IMR-90 (cell line): ENCODE data around the gene GSS. TPM values are rescaled to one million over a fixed set of nuclear protein-coding genes. Genes with fewer than 3 reads are reported as not detected.

Source experiments
- ATAC-seq: fragments of 200-7000 bp; cut with Tn5 transposase; 2 replicates; pipeline ENCODE4 v1.9.1; 2020; ENCODE audit warnings: low read depth, mild to moderate bottlenecking, moderate library complexity
- BruUV-seq: library from RNA; stranded (reverse); fragments of 400-500 nt; replicated peaks from 2 replicates; lab custom pipeline; 2021; lab: Mats Ljungman, UMichigan
- CTCF ChIA-PET: fragments of 300-600 bp; formaldehyde crosslinking; extraction: SDS; loops from one replicate; lab custom pipeline; 2021; ENCODE audit warnings: antibody characterized with exemption; lab: Yijun Ruan, JAX
- POLR2A ChIA-PET: fragments of 300-600 bp; sonication (Branson Sonifier 250); formaldehyde crosslinking; loops from one replicate; lab custom pipeline; 2022; ENCODE audit warnings: antibody characterized with exemption; ENCODE audit not compliant: unreplicated experiment; lab: Charles Lee
- DNase-seq: peaks from one replicate; pipeline ENCODE4 v3.0.0; 2013
- H2AFZ ChIP-seq: replicated peaks from 2 replicates; pipeline ENCODE3; 2013; ENCODE audit warnings: low read length, mild to moderate bottlenecking; ENCODE audit not compliant: poor library complexity
- H2AK5ac ChIP-seq: 2 replicates; pipeline ENCODE4 v1.6.1; 2013; ENCODE audit warnings: low read depth, low read length, inconsistent platforms
- H2AK9ac ChIP-seq: replicated peaks from 2 replicates; pipeline ENCODE3; 2013; ENCODE audit warnings: mild to moderate bottlenecking, low read depth, low read length, moderate library complexity; ENCODE audit not compliant: poor library complexity
- H2BK120ac ChIP-seq: 2 replicates; pipeline ENCODE4 v1.6.1; 2013; ENCODE audit warnings: low read depth, low read length, inconsistent platforms
- H2BK15ac ChIP-seq: 3 replicates; pipeline ENCODE4 v1.6.1; 2013; ENCODE audit warnings: low read depth, low read length, inconsistent platforms
- H2BK20ac ChIP-seq: 2 replicates; pipeline ENCODE4 v1.6.1; 2013; ENCODE audit warnings: low read depth, mild to moderate bottlenecking, inconsistent platforms, low read length, moderate library complexity
- H2BK5ac ChIP-seq: 2 replicates; pipeline ENCODE4 v1.6.1; 2013; ENCODE audit warnings: mild to moderate bottlenecking, low read depth, low read length, inconsistent platforms; ENCODE audit not compliant: poor library complexity, severe bottlenecking
- H3K14ac ChIP-seq: replicated peaks from 2 replicates; pipeline ENCODE4 v1.6.1; 2013; ENCODE audit warnings: low read depth, low read length, inconsistent platforms
- H3K18ac ChIP-seq: 2 replicates; pipeline ENCODE4 v1.6.1; 2013; ENCODE audit warnings: low read depth, low read length, control low read depth
- H3K23ac ChIP-seq: 2 replicates; pipeline ENCODE4 v1.6.1; 2013; ENCODE audit warnings: low read depth, low read length, inconsistent platforms
- H3K27ac ChIP-seq: 2 replicates; pipeline ENCODE4 v1.5.1; 2013; ENCODE audit warnings: mild to moderate bottlenecking, control low read depth, low read length; ENCODE audit not compliant: insufficient read depth
- H3K27me3 ChIP-seq: 2 replicates; pipeline ENCODE4 v1.6.1; 2013; ENCODE audit warnings: low read length; ENCODE audit not compliant: control insufficient read depth, insufficient read depth
- H3K36me3 ChIP-seq: 2 replicates; pipeline ENCODE4 v1.6.1; 2013; ENCODE audit warnings: low read length, mixed read lengths; ENCODE audit not compliant: control insufficient read depth, insufficient read depth
- H3K4ac ChIP-seq: 2 replicates; pipeline ENCODE4 v1.6.1; 2013; ENCODE audit warnings: low read depth, low read length, inconsistent platforms
- H3K4me1 ChIP-seq: 2 replicates; pipeline ENCODE4 v1.6.1; 2013; ENCODE audit warnings: low read length, mixed read lengths; ENCODE audit not compliant: control insufficient read depth, insufficient read depth
- H3K4me2 ChIP-seq: 2 replicates; pipeline ENCODE4 v1.6.1; 2013; ENCODE audit warnings: low read depth, mild to moderate bottlenecking, control low read depth, low read length, moderate library complexity
- H3K4me3 ChIP-seq: 2 replicates; pipeline ENCODE4 v1.5.1; 2013; ENCODE audit warnings: low read depth, mild to moderate bottlenecking, control low read depth, low read length, moderate library complexity; ENCODE audit not compliant: insufficient read depth
- H3K56ac ChIP-seq: 2 replicates; pipeline ENCODE4 v1.6.1; 2013; ENCODE audit warnings: low read length, inconsistent platforms; ENCODE audit not compliant: insufficient read depth; ENCODE audit errors: extremely low read depth
- H3K79me1 ChIP-seq, 2 experiments: 2 replicates each; pipeline ENCODE4 v1.6.1; 2013; ENCODE audit warnings: low read length in 2 of 2, inconsistent platforms in 1 of 2, low read depth in 1 of 2
- H3K9ac ChIP-seq: 2 replicates; pipeline ENCODE4 v1.6.1; 2013; ENCODE audit warnings: low read depth, low read length, control low read depth
- H3K9me1 ChIP-seq: 2 replicates; pipeline ENCODE4 v1.6.1; 2013; ENCODE audit warnings: low read length, inconsistent platforms; ENCODE audit not compliant: insufficient read depth
- H3K9me3 ChIP-seq: 2 replicates; pipeline ENCODE4 v1.6.1; 2013; ENCODE audit warnings: low read length; ENCODE audit not compliant: control insufficient read depth, insufficient read depth
- H4K20me1 ChIP-seq: 2 replicates; pipeline ENCODE4 v1.6.1; 2013; ENCODE audit warnings: low read length, inconsistent platforms; ENCODE audit not compliant: insufficient read depth
- H4K5ac ChIP-seq: 2 replicates; pipeline ENCODE4 v1.6.1; 2013; ENCODE audit warnings: mild to moderate bottlenecking, low read depth, low read length, control low read depth
- H4K8ac ChIP-seq, 2 experiments: 2 replicates each; pipeline ENCODE4 v1.6.1; 2013; ENCODE audit warnings: low read depth in 2 of 2, low read length in 2 of 2, control low read depth in 1 of 2, inconsistent platforms in 1 of 2
- H4K91ac ChIP-seq: 2 replicates; pipeline ENCODE4 v1.6.1; 2013; ENCODE audit warnings: low read depth, low read length, inconsistent platforms; ENCODE audit not compliant: insufficient read depth
- BHLHE40 ChIP-seq: fragments of 150-350 bp; IDR thresholded peaks from 2 replicates; pipeline ENCODE4 v1.6.1; 2016; ENCODE audit warnings: mild to moderate bottlenecking, low read depth, low read length
- CEBPB ChIP-seq: IDR thresholded peaks from 2 replicates; pipeline ENCODE4 v1.6.1; 2012; ENCODE audit warnings: low read depth, low read length, improper control_type of control experiment
- FOS ChIP-seq: fragments of 150-350 bp; IDR thresholded peaks from 2 replicates; pipeline ENCODE4 v1.6.1; 2016; ENCODE audit warnings: low read depth, low read length
- MXI1 ChIP-seq: IDR thresholded peaks from 2 replicates; pipeline ENCODE4 v1.6.1; 2012; ENCODE audit warnings: low read depth, mild to moderate bottlenecking, low read length, moderate library complexity, borderline replicate concordance
- NFE2L2 ChIP-seq: fragments of 150-350 bp; IDR thresholded peaks from 2 replicates; pipeline ENCODE4 v1.6.1; 2016; ENCODE audit warnings: low read depth, mild to moderate bottlenecking, low read length
- POLR2A ChIP-seq: IDR thresholded peaks from 2 replicates; pipeline ENCODE4 v1.6.1; 2012; ENCODE audit warnings: mild to moderate bottlenecking, low read depth, low read length
- RAD21 ChIP-seq: IDR thresholded peaks from 2 replicates; pipeline ENCODE4 v1.6.1; 2012; ENCODE audit warnings: low read length, improper control_type of control experiment
- RCOR1 ChIP-seq: IDR thresholded peaks from 2 replicates; pipeline ENCODE4 v1.6.1; 2012; ENCODE audit warnings: mild to moderate bottlenecking, low read length, improper control_type of control experiment; ENCODE audit not compliant: insufficient replicate concordance
- RFX5 ChIP-seq: IDR thresholded peaks from 2 replicates; pipeline ENCODE4 v1.8.0; 2012; ENCODE audit warnings: low read depth, mild to moderate bottlenecking, low read length, moderate library complexity
- SMC3 ChIP-seq: fragments of 150-350 bp; IDR thresholded peaks from 2 replicates; pipeline ENCODE4 v1.6.1; 2016; ENCODE audit warnings: low read depth, mild to moderate bottlenecking, antibody characterized with exemption, low read length, moderate library complexity
- WGBS, 2 experiments: methylation state at CpG; one replicate each; pipeline versions ENCODE4 v1.1.5 to v1.1.7; 2013; ENCODE audit warnings: missing lambda C conversion rate in 2 of 2; ENCODE audit not compliant: insufficient read length in 1 of 2; ENCODE audit errors: extremely low coverage in 2 of 2; 5-methylcytosine and 5-hydroxymethylcytosine counted together
- dilution Hi-C: fragments of 300-500 bp; cut with HindIII; formaldehyde crosslinking; loops from one replicate; pipeline ENCODE4 v1.14.3; 2018; ENCODE audit warnings: low sequenced_read_pairs; ENCODE audit not compliant: unreplicated experiment
- in situ Hi-C: fragments of 300-500 bp; cut with MboI; formaldehyde crosslinking; loops from 3 replicates; pipeline ENCODE4 v1.14.3; 2019; ENCODE audit warnings: low sequenced_read_pairs, inconsistent platforms, mixed read lengths
- intact Hi-C: fragments of 100-400 bp; cut with micrococcal nuclease; formaldehyde crosslinking; loops from 2 replicates; pipeline ENCODE4 v1.10.0; 2022
- polyA plus RNA-seq, 3 experiments: library from polyadenylated mRNA; depleted of rRNA; stranded (reverse); fragments of >200 nt; gene quantifications; 2 replicates each; pipeline ENCODE4 v1.2.3, GENCODE V29; 2012; ENCODE audit warnings: low replicate concordance in 1 of 3
- total RNA-seq: library from RNA; depleted of rRNA; stranded (reverse); fragments of >200 nt; gene quantifications from 2 replicates; pipeline ENCODE4 v1.2.3, GENCODE V29; 2012
- TF ChIP-seq, protein P1 (sequence below): fragments of 150-350 bp; IDR thresholded peaks from 2 replicates; pipeline ENCODE4 v1.6.1; 2017; ENCODE audit warnings: mild to moderate bottlenecking, antibody characterized with exemption, low read length, low read depth
- TF ChIP-seq, protein P2 (sequence below): fragments of 150-350 bp; IDR thresholded peaks from 2 replicates; pipeline ENCODE4 v1.6.1; 2016; ENCODE audit warnings: low read depth, mild to moderate bottlenecking, low read length, moderate library complexity, borderline replicate concordance

The GSS gene
- total and polyA plus RNA-seq, 2 of the 4 experiments (the other 2 are of a cell fraction): 73.7 to 90.0 TPM

DNA sequence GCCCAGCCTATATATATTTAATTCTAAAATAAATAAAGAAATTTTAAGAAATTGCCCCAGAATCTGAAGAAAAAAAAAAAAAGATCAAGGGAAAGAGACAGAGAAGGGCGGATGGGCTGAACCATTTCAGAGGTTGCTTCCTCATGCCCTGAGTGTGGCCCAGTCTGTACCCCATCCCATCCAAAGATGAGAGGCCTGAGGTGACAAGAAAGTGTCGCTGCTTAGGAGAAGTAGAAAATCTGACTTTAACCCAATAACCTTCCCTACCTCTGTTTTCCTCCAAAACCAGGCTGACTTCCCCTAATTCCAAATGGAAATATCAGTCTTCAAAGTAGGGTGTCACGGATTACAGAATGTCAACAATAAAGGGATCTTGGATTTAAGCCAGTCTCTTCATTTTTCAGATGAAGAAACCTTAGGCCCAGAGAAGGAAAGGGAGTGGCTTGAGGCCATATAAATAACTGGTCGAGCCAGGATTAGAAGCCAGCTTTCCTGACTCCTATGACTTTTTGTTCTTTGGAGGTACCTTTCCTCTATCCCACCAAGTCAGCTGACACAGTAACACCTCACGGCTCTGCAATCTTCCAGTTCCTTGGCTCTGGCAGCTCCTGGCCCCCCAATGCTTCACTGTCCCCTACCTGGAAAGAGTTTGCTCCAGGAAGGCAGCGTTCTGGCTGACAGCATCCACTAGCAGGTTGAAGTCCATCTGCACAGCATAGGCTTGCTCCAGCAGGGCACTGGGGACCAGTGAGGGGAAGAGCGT, 10.1 kb downstream of the GSS start:
- H3K18ac ChIP-seq: no peak overlapping the region
- no peak overlapping the region for H2BK120ac ChIP-seq
- intact Hi-C loops: no loop called here
- DNase-seq (no peak), ATAC-seq (no peak)
- H4K20me1 ChIP-seq: no peaks in the 10 kb centered on the region
- H4K91ac ChIP-seq: no peak overlapping the region
- H3K79me1 ChIP-seq: peaks cover 0 to 4% of the 10 kb centered on the region in 2 experiments; a peak in 1 of 4 replicates
- H3K23ac ChIP-seq: no peak overlapping the region
- ChIA-PET POLR2A (no interaction called here), CTCF (no interaction called here)
- no peaks in the 10 kb centered on the region for H3K27me3 ChIP-seq
- H3K4me3 ChIP-seq: no peak overlapping the region
- H2AFZ ChIP-seq: no peak overlapping the region
- H3K9me3 ChIP-seq: no peaks in the 10 kb centered on the region
- H3K56ac ChIP-seq: no peak overlapping the region
- no TSS peak for BruUV-seq
- H4K5ac ChIP-seq: no peak overlapping the region; the same call in 1 of the 2 replicates
- peaks cover 3% of the 10 kb centered on the region for H3K4me1 ChIP-seq
- no peak overlapping the region for H3K4me2 ChIP-seq
- no peak overlapping the region for H3K9ac ChIP-seq
- no peak overlapping the region for H3K4ac ChIP-seq
- peaks cover 27% of the 10 kb centered on the region for H3K36me3 ChIP-seq
- WGBS, 2 experiments: no CpG with 5 or more reads among the region's 7 CpGs
- in situ Hi-C loops: no loop called here
- H2BK15ac ChIP-seq: no peak overlapping the region
- H3K14ac ChIP-seq: no peak overlapping the region
- no peak for TF ChIP-seq FOS
- TF ChIP-seq, protein P1, sequence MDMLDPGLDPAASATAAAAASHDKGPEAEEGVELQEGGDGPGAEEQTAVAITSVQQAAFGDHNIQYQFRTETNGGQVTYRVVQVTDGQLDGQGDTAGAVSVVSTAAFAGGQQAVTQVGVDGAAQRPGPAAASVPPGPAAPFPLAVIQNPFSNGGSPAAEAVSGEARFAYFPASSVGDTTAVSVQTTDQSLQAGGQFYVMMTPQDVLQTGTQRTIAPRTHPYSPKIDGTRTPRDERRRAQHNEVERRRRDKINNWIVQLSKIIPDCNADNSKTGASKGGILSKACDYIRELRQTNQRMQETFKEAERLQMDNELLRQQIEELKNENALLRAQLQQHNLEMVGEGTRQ: no peak
- no peak for TF ChIP-seq MXI1
- TF ChIP-seq NFE2L2: no peak
- TF ChIP-seq POLR2A: no peak
- TF ChIP-seq SMC3: no peak
- TF ChIP-seq RAD21: no peak
- no peak for TF ChIP-seq BHLHE40
- no peak for TF ChIP-seq RFX5
- TF ChIP-seq, protein P2, sequence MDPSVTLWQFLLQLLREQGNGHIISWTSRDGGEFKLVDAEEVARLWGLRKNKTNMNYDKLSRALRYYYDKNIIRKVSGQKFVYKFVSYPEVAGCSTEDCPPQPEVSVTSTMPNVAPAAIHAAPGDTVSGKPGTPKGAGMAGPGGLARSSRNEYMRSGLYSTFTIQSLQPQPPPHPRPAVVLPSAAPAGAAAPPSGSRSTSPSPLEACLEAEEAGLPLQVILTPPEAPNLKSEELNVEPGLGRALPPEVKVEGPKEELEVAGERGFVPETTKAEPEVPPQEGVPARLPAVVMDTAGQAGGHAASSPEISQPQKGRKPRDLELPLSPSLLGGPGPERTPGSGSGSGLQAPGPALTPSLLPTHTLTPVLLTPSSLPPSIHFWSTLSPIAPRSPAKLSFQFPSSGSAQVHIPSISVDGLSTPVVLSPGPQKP: no peak
- TF ChIP-seq CEBPB: no peak
- no peak for TF ChIP-seq RCOR1
- peaks cover 8% of the 10 kb centered on the region for H3K9me1 ChIP-seq
- no peak overlapping the region for H2BK5ac ChIP-seq
- H4K8ac ChIP-seq: no peak overlapping the region
- dilution Hi-C loops: no loop called here
- H2AK9ac ChIP-seq: no peak overlapping the region
- no peak overlapping the region for H2AK5ac ChIP-seq
- H2BK20ac ChIP-seq: no peak overlapping the region
- no peak overlapping the region for H3K27ac ChIP-seq
